WERI-Rb-1 (cell line): ENCODE data around the gene EYA2.

Experiments
- DNase-seq: peaks from one replicate; pipeline ENCODE4 v3.0.0-alpha.2; 2020
- H3K27ac ChIP-seq: fragments of 250-450 bp; sonication (Bioruptor Pico); 2 replicates; pipeline ENCODE4 v1.5.1; 2020; ENCODE audit warnings: mild to moderate bottlenecking, moderate library complexity
- H3K27me3 ChIP-seq: fragments of 250-450 bp; sonication (Bioruptor Pico); 2 replicates; pipeline ENCODE4 v1.5.1; 2021; ENCODE audit warnings: mild to moderate bottlenecking, low read depth, moderate library complexity; ENCODE audit not compliant: insufficient read depth, severe bottlenecking
- H3K36me3 ChIP-seq: fragments of 250-450 bp; sonication (Bioruptor Pico); 2 replicates; pipeline ENCODE4 v1.5.1; 2020; ENCODE audit warnings: mild to moderate bottlenecking, moderate library complexity
- H3K4me3 ChIP-seq: 2 replicates; pipeline ENCODE4 v1.5.1; 2011; ENCODE audit warnings: low read depth, mild to moderate bottlenecking, control low read depth, low read length
- H3K9me3 ChIP-seq: fragments of 250-450 bp; sonication (Bioruptor Pico); 2 replicates; pipeline ENCODE4 v1.5.1; 2021; ENCODE audit warnings: mild to moderate bottlenecking, moderate library complexity; ENCODE audit not compliant: severe bottlenecking
- CTCF ChIP-seq: IDR thresholded peaks from 2 replicates; pipeline ENCODE4 v1.5.1; 2011; ENCODE audit warnings: low read depth, mild to moderate bottlenecking, control low read depth, inconsistent platforms, low read length

Gene EYA2

GRCh38 chr20:46983466-46983865 is 88.8 kb downstream of the EYA2 start:
- peaks cover 3% of the 10 kb centered on the region for H3K36me3 ChIP-seq
- H3K27ac ChIP-seq: no peak overlapping the region
- no peaks in the 10 kb centered on the region for H3K27me3 ChIP-seq
- H3K4me3 ChIP-seq: no peak overlapping the region
- peaks cover 5% of the 10 kb centered on the region for H3K9me3 ChIP-seq
- DNase-seq: no peak
- no peak for TF ChIP-seq CTCF

- Histone ChIP-seq H3K4me3 (no peak overlapping the region), H3K9me3 (peaks cover 5% of the 10 kb centered on the region), H3K27me3 (no peaks in the 10 kb centered on the region), H3K36me3 (peaks cover 8% of the 10 kb centered on the region), H3K27ac (no peak overlapping the region)
- no peak for TF ChIP-seq CTCF
- DNase-seq: no peak
Measured at GRCh38 chr20:46984405-46984804, 89.8 kb downstream of the EYA2 start.

- Histone ChIP-seq H3K9me3 (peaks cover 5% of the 10 kb centered on the region), H3K27ac (no peak overlapping the region), H3K36me3 (peaks cover 13% of the 10 kb centered on the region), H3K4me3 (no peak overlapping the region), H3K27me3 (no peaks in the 10 kb centered on the region)
- no peak for TF ChIP-seq CTCF
- no peak for DNase-seq
Measured at GRCh38 chr20:46985250-46985649, 90.6 kb downstream of the EYA2 start.

- TF ChIP-seq CTCF: no peak
- peaks cover 5% of the 10 kb centered on the region for H3K9me3 ChIP-seq
- H3K27ac ChIP-seq: no peak overlapping the region
- no peak for DNase-seq
- peaks cover 17% of the 10 kb centered on the region for H3K36me3 ChIP-seq
- no peaks in the 10 kb centered on the region for H3K27me3 ChIP-seq
- H3K4me3 ChIP-seq: no peak overlapping the region
Measured at GRCh38 chr20:46985671-46986070, 91.0 kb downstream of the EYA2 start.

GRCh38 chr20:46987001-46987400 is 92.4 kb downstream of the EYA2 start:
- TF ChIP-seq CTCF: no peak
- H3K4me3 ChIP-seq: no peak overlapping the region
- no peaks in the 10 kb centered on the region for H3K27me3 ChIP-seq
- H3K36me3 ChIP-seq: peaks cover 31% of the 10 kb centered on the region
- peaks cover 5% of the 10 kb centered on the region for H3K9me3 ChIP-seq
- DNase-seq: no peak
- H3K27ac ChIP-seq: no peak overlapping the region

- no peaks in the 10 kb centered on the region for H3K27me3 ChIP-seq
- DNase-seq: no peak
- no peak overlapping the region for H3K4me3 ChIP-seq
- no peak overlapping the region for H3K27ac ChIP-seq
- peaks cover 58% of the 10 kb centered on the region for H3K36me3 ChIP-seq
- no peak for TF ChIP-seq CTCF
- no peaks in the 10 kb centered on the region for H3K9me3 ChIP-seq
Measured at GRCh38 chr20:46990017-46990595, 95.5 kb downstream of the EYA2 start.
